NB4 (cell line): Measurements from ENCODE around the gene ANKRD27.

Experiments
- DNase-seq: peaks from one replicate; pipeline ENCODE4 v3.0.0; 2010; ENCODE audit warnings: low read depth
- H3K4me3 ChIP-seq: one replicate; pipeline ENCODE4 v1.5.1; 2011; ENCODE audit warnings: mild to moderate bottlenecking, low read depth, low read length, moderate library complexity
- MYC ChIP-seq: IDR thresholded peaks from 2 replicates; pipeline ENCODE4 v1.6.1; 2011; ENCODE audit warnings: low read depth, low read length
- POLR2A ChIP-seq: IDR thresholded peaks from 2 replicates; pipeline ENCODE4 v1.6.1; 2011; ENCODE audit warnings: mild to moderate bottlenecking; ENCODE audit not compliant: insufficient read length; ENCODE audit errors: extremely low read depth
- TF ChIP-seq, protein P1 (sequence below): IDR thresholded peaks from one replicate; pipeline ENCODE4 v1.5.1; 2012; ENCODE audit warnings: low read depth, low read length
- TF ChIP-seq, protein P2 (sequence below): IDR thresholded peaks from 2 replicates; pipeline ENCODE4 v1.6.1; 2011; ENCODE audit warnings: low read depth, low read length

Gene ANKRD27

DNA sequence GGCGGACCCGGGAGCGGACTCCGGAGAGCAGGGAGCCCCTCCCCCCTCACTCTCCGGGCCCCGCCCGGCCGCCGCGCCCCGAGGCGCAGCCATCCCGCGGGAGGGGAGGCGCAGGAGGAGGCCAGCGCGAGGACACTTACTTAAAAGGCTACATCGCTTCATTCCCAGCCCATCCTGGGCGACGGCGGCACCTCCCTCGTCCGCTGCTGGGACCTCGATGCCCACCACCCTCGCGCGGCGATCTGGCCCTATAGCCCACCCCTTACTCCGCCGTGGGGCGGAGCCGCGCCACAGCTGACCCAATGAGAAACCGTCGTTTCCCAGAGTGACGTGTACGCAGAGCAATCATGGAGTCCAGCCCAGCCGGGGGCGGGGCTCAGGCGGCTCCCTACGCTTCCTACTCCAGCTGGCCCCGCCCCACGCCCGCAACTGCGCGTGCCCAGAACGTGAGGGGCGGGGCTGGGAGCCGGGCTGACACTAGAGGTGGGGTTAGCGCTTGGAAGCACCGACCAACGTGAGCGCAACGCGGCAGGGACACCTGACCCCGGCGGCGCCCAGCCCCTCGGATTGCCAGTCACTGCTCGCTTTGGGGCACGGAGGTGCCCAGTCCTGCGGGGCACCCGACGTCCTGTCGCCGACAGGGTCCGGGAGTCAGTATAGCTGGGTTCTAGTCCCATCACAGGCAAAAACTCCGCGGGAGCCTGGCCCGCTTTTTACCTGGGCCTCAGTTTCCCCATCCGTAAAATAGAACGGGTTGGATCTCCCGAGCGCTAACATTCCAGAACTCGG is at the start of gene ANKRD27:
Gene ANKRD27 (minus strand): TSS at position 250 of the 789 bp plus-strand sequence. CDS start 16,165 bp downstream, outside the sequence.
- TF ChIP-seq, protein P1, sequence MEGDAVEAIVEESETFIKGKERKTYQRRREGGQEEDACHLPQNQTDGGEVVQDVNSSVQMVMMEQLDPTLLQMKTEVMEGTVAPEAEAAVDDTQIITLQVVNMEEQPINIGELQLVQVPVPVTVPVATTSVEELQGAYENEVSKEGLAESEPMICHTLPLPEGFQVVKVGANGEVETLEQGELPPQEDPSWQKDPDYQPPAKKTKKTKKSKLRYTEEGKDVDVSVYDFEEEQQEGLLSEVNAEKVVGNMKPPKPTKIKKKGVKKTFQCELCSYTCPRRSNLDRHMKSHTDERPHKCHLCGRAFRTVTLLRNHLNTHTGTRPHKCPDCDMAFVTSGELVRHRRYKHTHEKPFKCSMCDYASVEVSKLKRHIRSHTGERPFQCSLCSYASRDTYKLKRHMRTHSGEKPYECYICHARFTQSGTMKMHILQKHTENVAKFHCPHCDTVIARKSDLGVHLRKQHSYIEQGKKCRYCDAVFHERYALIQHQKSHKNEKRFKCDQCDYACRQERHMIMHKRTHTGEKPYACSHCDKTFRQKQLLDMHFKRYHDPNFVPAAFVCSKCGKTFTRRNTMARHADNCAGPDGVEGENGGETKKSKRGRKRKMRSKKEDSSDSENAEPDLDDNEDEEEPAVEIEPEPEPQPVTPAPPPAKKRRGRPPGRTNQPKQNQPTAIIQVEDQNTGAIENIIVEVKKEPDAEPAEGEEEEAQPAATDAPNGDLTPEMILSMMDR, result no peak
- TF ChIP-seq MYC (peak; percentile 56), POLR2A (peak; percentile 78)
- TF ChIP-seq, protein P2, sequence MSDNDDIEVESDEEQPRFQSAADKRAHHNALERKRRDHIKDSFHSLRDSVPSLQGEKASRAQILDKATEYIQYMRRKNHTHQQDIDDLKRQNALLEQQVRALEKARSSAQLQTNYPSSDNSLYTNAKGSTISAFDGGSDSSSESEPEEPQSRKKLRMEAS, result 0 out of 2 replicates have a peak, but pooled peaks have one; percentile 37
- H3K4me3 ChIP-seq, result peak within 1 kb of the TSS; percentile 83
- DNase-seq, result peak; percentile 94

DNA sequence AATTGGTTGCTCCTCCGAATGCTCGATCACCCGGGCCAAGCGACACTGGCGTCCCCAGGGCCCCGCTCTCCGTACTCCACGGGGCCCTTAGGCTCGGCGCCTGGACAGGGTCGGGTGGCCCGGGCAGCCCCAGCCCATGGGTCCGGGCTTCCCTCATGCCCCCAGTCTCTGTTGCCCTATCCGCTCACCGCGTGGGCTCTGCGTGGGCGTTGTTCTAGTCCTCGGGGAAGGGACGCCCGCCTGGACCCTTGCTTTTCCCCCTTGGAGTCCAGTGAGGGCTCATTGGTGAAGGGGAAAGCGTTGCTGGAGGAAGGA is 45.9 kb upstream of the ANKRD27 start:
- DNase-seq, result no peak
- no peak overlapping the region for H3K4me3 ChIP-seq
- TF ChIP-seq, protein P2, result no peak
- TF ChIP-seq POLR2A, result no peak

DNA sequence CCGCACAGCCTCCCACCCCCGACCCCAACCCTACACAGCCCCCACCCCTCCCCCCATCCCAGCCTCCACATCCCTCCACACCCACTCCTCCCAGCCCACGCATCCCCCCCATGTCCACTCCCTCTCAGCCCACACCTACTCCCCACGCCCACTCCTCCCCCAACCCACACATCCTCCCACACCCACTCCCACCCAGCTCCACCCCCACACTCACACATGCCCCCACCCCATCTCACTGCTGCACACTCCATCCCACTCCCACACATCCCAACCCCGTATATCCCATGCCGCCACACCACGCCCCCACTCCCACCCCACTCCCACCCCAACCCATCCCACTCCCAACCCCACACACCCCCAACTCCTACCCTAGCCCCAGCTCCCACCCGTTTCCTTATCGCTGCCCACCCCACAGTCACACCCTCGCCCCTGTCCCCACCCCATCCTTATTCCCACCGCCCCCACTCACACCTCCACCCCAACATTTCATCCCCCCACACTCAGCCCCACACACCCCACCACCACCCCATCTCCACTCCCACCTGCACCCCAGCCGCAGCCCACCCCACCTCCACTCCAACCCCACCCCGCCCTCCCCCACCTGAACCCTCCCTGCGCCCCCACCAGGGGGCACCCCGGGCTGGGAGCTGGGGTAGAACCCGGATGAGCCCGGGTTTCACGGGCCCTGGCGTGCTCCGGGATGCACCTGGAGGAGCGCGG is 45.4 kb upstream of the ANKRD27 start:
- no peak overlapping the region for H3K4me3 ChIP-seq
- no peak for DNase-seq
- TF ChIP-seq MYC (no peak), POLR2A (no peak)
- TF ChIP-seq, protein P2, result no peak
- TF ChIP-seq, protein P1, result no peak

DNA sequence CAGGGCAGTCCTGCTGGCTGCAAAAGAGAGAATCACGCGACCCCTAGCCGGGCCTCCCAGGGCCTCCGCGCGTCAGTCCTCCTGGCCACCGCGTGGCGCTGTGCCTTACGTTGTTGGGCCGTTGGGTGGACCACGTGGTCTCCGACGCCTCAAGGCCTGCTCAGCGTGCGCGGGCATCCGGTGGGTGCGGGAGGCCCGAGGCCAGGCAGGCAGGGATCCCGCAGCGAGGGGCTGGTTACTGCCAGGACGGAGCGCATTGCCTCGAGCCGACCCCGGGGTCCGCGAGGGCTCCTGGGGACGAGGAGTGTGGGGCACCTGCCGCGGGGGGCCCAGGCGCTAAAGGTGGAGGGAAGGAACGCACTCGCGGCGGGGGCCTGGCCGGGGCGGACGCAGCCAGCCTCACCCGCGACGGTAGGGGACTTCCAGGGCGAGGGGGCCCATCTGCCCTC is 44.7 kb upstream of the ANKRD27 start, which contains the start of gene TDRD12:
Gene TDRD12 (plus strand): TSS at position 157 of the 449 bp plus-strand sequence. CDS start 306 bp downstream, outside the sequence.
- TF ChIP-seq MYC (no peak), POLR2A (no peak)
- TF ChIP-seq, protein P2, result no peak
- TF ChIP-seq, protein P1, result no peak
- no peak within 1 kb of the TSS for H3K4me3 ChIP-seq
- DNase-seq, result no peak

DNA sequence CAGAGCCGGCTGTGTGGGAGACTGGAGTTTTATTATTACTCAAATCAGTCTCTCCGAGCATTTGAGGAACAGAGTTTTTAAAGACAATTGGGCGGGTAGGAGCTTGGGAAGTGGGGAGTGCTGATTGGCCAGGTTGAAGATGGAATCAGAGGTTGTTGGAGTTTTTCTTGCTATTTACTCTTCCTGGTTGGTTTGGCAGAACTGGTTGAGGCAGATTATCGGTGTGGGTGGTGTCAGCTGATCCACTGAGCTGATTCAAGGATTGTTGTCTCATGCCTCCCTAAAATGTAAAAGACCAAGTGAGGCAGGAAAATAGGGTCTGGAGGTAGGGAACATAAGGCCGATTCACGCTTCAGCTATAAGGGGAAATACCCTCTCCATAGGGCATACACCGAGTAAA is 43.3 kb upstream of the ANKRD27 start:
- no peak for DNase-seq
- TF ChIP-seq, protein P1, result no peak
- TF ChIP-seq POLR2A, result no peak
- TF ChIP-seq, protein P2, result no peak
- no peak for TF ChIP-seq MYC
- H3K4me3 ChIP-seq, result no peak overlapping the region
